Central memory CD8-positive, alpha-beta T cell (primary cell): Measurements from ENCODE around the gene OR2AE1.

Source experiments
- ATAC-seq: fragments of 150-1000 bp; cut with Tn5 transposase; replicated peaks from 2 replicates; pipeline ENCODE4 v1.10.0; 2022; ENCODE audit warnings: mild to moderate bottlenecking, moderate FRiP score, moderate number of reproducible peaks; ENCODE audit not compliant: poor library complexity, severe bottlenecking; ENCODE audit errors: extremely low read depth
- DNase-seq, 2 donors: peaks; one replicate each; pipeline ENCODE4 v3.0.0; 2021; ENCODE audit warnings: low spot score in 2 of 2
- H3K27ac Mint-ChIP-seq: one replicate; pipeline ENCODE4 v1.8.0; 2022; ENCODE audit warnings: low read depth, mild to moderate bottlenecking, moderate library complexity, mixed read lengths
- H3K27me3 Mint-ChIP-seq: one replicate; pipeline ENCODE4 v1.8.0; 2022; ENCODE audit warnings: mixed read lengths
- H3K36me3 Mint-ChIP-seq: one replicate; pipeline ENCODE4 v1.8.0; 2022; ENCODE audit warnings: mild to moderate bottlenecking, moderate library complexity, mixed read lengths; ENCODE audit not compliant: insufficient read depth
- H3K4me1 Mint-ChIP-seq: one replicate; pipeline ENCODE4 v1.8.0; 2022; ENCODE audit warnings: mixed read lengths
- H3K4me3 Mint-ChIP-seq: one replicate; pipeline ENCODE4 v1.8.0; 2022; ENCODE audit warnings: mild to moderate bottlenecking, moderate library complexity, mixed read lengths
- H3K9me3 Mint-ChIP-seq: one replicate; pipeline ENCODE4 v1.8.0; 2022; ENCODE audit warnings: mixed read lengths

The OR2AE1 gene

DNA sequence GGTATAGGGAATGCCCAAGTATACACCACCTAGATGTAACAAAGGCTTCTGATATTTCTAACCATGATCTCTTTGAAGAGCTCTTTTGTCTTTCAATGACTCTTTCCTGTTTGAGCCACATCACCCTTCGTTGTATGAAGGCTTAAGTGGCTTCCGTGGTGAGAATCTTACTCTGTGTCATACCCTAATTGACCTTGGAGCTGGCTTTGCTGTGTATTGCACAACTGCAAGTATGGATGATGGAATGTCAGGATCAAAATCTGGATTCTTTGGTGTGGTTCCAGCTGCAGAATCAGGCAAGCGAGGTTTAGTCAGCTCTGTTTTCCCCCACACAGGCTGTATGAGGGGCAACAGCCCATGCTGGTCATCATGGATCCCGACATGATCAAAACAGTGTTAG is 33.0 kb downstream of the OR2AE1 start:
- no peak for DNase-seq
- ATAC-seq, result no peak
- Mint-ChIP-seq H3K4me1 (no peaks in the 10 kb centered on the region), H3K36me3 (no peaks in the 10 kb centered on the region), H3K4me3 (no peak overlapping the region), H3K27me3 (peaks cover 49% of the 10 kb centered on the region), H3K9me3 (no peaks in the 10 kb centered on the region), H3K27ac (no peak overlapping the region)

GRCh38 chr7:99842926-99843325 is 33.9 kb downstream of the OR2AE1 start:
- no peaks in the 10 kb centered on the region for H3K36me3 Mint-ChIP-seq
- no peak for ATAC-seq

DNA sequence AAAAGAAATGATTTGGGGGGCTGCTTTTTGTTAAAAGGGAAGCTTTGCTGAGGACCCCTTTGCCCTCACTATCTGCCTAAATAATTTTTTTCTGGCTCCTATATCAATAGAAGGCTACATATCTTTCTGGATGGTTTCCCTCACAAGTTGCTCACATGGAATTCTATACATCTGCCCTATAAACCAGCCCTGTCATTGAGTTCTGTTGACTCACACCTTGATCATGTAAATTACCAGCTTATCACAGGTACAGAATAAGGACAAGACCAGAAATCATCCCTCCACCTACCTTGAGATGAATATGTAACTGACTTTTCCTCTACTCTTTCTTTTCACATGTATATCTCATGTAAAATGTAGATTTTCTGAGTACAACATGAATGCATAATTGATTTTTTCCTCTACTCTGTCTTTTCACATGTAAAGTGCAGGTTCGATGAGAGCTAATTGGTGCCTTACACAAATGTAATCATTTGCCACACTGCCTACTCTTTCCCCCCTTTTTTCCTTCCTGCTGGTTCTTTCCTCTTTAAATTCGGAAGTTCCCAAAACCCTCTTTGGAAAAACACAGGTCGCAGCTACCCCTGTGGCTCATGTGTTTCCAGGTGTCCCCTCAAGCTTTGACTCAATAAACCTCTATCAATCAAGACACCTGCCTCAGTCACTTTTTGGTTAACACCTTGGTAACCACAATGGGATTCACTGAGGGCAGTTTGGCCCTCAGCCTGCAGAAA is 36.5 kb downstream of the OR2AE1 start:
- H3K4me1 Mint-ChIP-seq, result no peaks in the 10 kb centered on the region
- H3K9me3 Mint-ChIP-seq, result no peaks in the 10 kb centered on the region
- peaks cover 14% of the 10 kb centered on the region for H3K27me3 Mint-ChIP-seq
- no peak for ATAC-seq
- no peak overlapping the region for H3K27ac Mint-ChIP-seq
- no peak for DNase-seq
- no peaks in the 10 kb centered on the region for H3K36me3 Mint-ChIP-seq
- H3K4me3 Mint-ChIP-seq, result no peak overlapping the region

More at GRCh38 chr7:99842926-99843325, 33.9 kb downstream of the OR2AE1 start:
- no peak for DNase-seq
- Mint-ChIP-seq H3K4me1 (no peaks in the 10 kb centered on the region), H3K9me3 (no peaks in the 10 kb centered on the region), H3K27me3 (peaks cover 41% of the 10 kb centered on the region), H3K4me3 (no peak overlapping the region), H3K27ac (no peak overlapping the region)

DNA sequence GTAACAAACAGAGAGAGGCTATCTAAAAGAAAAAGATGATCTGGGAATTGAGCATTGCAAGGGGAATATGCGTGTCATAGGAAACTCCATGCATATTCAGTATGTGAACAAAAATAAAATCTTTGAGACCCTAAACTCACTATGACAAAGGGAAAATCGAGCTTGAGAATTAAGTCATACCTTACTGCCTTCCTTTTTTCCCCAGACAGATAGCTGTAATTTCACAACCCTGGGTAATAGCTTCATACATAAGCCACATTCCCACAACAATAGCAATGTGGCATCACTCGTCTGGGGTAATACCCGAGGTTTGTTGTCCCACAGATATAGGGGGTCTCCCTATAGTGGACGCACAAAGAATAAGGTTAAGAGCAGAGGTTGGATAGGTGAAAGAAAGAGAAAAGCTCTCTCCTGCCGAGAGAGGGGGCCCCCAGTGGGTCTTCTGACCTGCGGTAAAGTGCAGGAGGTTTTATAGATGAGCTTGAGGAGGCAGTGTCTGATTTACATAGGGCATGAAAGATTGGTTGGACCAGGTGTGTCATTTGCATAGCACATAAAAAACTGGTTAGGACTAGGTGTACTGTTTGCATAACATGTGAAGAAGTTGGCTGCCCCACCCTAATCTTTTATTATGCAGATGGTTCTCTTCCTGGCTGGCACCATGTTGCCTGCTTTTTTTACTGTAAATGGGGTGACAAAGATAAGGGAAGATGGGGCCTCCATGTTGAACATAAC is 37.4 kb downstream of the OR2AE1 start:
- Mint-ChIP-seq H3K4me3 (no peak overlapping the region), H3K4me1 (no peaks in the 10 kb centered on the region), H3K27me3 (peaks cover 13% of the 10 kb centered on the region), H3K27ac (no peak overlapping the region), H3K9me3 (no peaks in the 10 kb centered on the region), H3K36me3 (no peaks in the 10 kb centered on the region)
- ATAC-seq (no peak), DNase-seq (no peak)

DNA sequence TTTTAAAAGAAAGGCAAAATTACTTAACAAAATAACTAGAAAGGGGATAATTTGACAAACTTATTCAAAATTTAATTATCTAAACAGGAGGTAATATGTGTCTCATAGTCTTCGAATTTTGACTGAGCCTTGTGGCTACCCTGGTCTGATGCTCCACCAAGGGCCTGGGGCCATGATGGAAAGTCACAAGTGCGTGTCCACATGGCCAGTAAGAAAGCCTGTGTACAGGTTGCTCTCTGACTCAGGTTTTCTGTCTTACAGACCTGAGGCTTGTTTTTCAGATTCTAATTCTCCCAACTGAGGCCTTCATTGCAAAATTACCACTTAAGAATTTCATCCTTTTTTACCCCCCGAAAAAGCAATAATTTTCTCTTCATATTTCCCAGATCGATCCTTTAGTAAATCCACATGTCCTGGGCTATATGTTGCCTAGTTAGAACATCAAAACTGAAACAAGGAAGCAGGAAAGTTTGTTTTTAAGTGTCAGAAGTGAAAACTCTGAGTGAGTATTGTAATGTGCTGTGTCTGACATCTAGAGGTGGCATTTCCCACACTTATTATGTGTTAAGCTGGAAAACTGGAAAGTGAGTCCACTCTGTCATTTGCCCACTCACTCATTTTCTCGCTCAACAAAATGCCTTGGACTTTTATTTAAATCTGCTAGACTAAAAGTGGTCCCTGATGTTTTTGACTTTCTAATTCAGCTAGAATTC is 39.0 kb downstream of the OR2AE1 start:
- Mint-ChIP-seq H3K27me3 (peaks cover 21% of the 10 kb centered on the region), H3K4me3 (no peak overlapping the region), H3K4me1 (no peaks in the 10 kb centered on the region), H3K9me3 (no peaks in the 10 kb centered on the region), H3K27ac (no peak overlapping the region), H3K36me3 (no peaks in the 10 kb centered on the region)
- no peak for ATAC-seq
- DNase-seq, result no peak

GRCh38 chr7:99835189-99835588 is 41.6 kb downstream of the OR2AE1 start:
- DNase-seq (no peak), ATAC-seq (no peak)
- H3K4me3 Mint-ChIP-seq, result no peak overlapping the region
- H3K36me3 Mint-ChIP-seq, result no peaks in the 10 kb centered on the region
- H3K4me1 Mint-ChIP-seq, result no peaks in the 10 kb centered on the region
- peaks cover 16% of the 10 kb centered on the region for H3K27me3 Mint-ChIP-seq
- no peaks in the 10 kb centered on the region for H3K9me3 Mint-ChIP-seq
- no peak overlapping the region for H3K27ac Mint-ChIP-seq

DNA sequence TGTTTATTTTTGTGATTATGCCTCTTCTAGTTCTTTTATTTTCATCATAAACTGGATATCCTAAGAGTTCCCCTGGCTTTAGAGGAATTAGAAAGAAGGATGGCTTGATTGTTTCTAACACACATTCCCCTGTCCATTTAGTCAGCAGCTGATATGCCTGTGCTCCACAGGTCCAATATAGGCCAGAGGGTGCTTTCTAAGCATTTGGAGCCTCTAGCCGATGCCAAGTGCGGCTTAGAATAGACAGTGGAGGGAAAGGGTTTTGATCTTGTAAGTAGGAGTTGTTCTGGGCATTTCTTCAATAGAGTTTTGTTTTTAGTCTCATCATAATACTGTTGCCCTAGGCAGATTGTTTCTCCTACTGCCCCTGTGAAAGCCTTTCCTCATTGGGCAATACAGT is 42.5 kb downstream of the OR2AE1 start:
- DNase-seq, result no peak
- no peak overlapping the region for H3K27ac Mint-ChIP-seq
- no peaks in the 10 kb centered on the region for H3K9me3 Mint-ChIP-seq
- H3K4me1 Mint-ChIP-seq, result no peaks in the 10 kb centered on the region
- H3K4me3 Mint-ChIP-seq, result no peak overlapping the region
- no peaks in the 10 kb centered on the region for H3K36me3 Mint-ChIP-seq
- peaks cover 16% of the 10 kb centered on the region for H3K27me3 Mint-ChIP-seq
- no peak for ATAC-seq

DNA sequence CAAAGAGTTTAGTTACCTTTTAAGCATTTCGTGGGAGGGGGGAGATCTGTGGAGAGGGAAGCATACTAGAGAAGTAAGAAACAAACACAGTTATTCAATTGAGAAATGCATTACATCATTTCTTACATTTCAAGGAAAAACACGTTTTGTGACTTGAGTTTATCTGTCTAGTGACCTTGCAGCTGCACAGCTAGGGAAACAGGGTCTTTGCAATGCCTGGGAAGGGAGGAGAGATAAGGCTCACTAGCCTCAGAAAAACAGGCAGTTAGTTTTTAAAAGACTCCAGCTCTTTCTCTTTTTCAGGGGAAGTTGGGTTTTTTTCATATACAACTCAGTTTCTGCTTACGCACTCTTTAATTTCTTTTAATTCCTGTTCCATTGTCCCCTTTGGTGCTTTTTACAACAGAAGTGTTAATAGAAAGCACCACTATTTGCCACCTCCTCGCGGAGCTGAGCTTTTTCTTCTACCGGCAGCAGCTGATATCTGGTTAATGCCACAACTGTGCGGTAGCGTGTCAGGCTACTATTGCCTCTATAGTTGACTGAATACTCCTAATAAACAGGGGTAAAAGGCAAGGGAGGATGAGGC is 43.5 kb downstream of the OR2AE1 start:
- Mint-ChIP-seq H3K9me3 (no peaks in the 10 kb centered on the region), H3K27me3 (peaks cover 16% of the 10 kb centered on the region), H3K4me3 (no peak overlapping the region), H3K4me1 (no peaks in the 10 kb centered on the region), H3K36me3 (no peaks in the 10 kb centered on the region), H3K27ac (no peak overlapping the region)
- DNase-seq (no peak), ATAC-seq (no peak)

DNA sequence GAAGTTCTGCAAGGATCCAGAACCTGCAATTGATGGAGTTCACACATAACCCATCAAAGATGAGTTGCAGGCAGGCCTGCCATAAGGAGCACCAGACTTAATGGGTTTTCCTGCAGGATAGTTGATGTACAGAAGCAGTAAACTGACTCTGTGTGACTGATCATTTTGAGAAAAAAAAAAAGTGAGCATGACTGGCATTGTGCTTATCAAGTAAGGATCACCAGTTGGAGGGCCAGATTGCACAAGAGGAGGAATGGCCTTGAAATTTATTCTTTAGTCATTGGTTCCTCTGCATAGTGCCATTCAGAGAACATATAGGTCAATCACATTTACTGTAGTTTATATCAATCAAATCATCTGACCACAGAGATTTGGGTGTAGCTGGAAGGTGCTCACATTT is 45.2 kb downstream of the OR2AE1 start:
- Mint-ChIP-seq H3K36me3 (no peaks in the 10 kb centered on the region), H3K27me3 (peaks cover 23% of the 10 kb centered on the region), H3K4me1 (no peaks in the 10 kb centered on the region), H3K9me3 (no peaks in the 10 kb centered on the region), H3K27ac (no peak overlapping the region), H3K4me3 (no peak overlapping the region)
- no peak for ATAC-seq
- no peak for DNase-seq

- H3K36me3 Mint-ChIP-seq, result no peaks in the 10 kb centered on the region
- H3K27me3 Mint-ChIP-seq, result peaks cover 26% of the 10 kb centered on the region
- H3K27ac Mint-ChIP-seq, result no peak overlapping the region
- DNase-seq, result no peak
- no peaks in the 10 kb centered on the region for H3K4me1 Mint-ChIP-seq
- no peaks in the 10 kb centered on the region for H3K9me3 Mint-ChIP-seq
- no peak overlapping the region for H3K4me3 Mint-ChIP-seq
- ATAC-seq, result no peak
These were observed 47.2 kb downstream of the OR2AE1 start for GRCh38 chr7:99829524-99830160.

DNA sequence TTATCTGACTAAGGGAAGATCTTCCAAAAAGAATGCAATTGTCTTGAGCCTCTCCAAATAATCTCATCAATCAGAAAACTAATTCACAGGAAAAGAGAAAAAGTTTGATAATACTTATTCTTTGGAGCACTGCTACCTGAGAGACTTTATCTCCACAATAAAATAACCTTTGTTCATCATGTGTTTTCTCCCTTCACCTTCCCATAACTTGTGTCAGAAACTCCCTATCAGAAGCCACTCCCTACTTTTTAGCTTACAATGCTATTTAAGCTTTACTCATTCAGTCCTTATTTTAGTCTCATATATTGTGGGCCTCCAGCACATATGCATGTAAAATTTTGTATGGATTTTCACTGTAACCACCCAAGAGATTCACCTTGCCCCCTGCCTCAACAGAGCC is 48.0 kb downstream of the OR2AE1 start:
- ATAC-seq (no peak), DNase-seq (no peak)
- Mint-ChIP-seq H3K4me1 (no peaks in the 10 kb centered on the region), H3K4me3 (no peak overlapping the region), H3K9me3 (no peaks in the 10 kb centered on the region), H3K27ac (no peak overlapping the region), H3K36me3 (no peaks in the 10 kb centered on the region), H3K27me3 (peaks cover 19% of the 10 kb centered on the region)

DNA sequence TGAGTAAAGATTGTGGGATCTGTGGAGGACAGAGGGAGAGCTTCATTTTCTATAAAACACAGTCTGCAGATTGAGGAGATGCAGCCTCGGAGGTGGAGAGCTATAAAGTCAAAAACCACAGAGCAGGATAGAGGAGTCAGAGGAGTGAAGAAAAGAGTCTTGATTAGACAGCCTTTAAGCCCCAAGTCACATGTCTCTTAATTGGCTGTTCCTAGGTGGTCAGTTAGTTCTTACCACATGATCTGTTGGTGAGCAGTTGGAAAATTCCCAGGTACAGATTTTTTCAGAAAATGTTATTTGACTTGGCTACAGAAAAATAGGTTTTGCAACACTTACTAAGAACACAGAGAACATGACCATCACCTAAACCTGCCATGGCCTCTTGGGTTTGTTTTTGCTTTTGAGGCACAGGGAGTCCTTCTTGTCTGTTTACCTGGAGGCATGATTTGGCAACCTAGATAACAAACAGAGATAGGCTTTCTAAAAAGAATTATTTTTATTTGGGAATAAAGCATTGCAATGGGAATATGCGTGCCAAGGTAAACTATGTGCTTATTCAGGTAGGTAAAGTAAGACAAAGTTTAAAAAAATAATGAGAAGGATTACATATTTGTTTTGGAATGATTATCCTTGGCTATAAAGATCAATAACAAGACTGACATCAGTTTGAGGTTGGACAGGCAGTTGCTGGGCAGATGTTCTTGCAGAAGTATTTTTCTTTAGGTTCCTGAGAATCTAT is 49.6 kb downstream of the OR2AE1 start:
- Mint-ChIP-seq H3K4me1 (no peaks in the 10 kb centered on the region), H3K27ac (no peak overlapping the region), H3K27me3 (peaks cover 10% of the 10 kb centered on the region), H3K9me3 (no peaks in the 10 kb centered on the region), H3K36me3 (no peaks in the 10 kb centered on the region), H3K4me3 (no peak overlapping the region)
- ATAC-seq (no peak), DNase-seq (no peak)
